Measurements from ENCODE around the gene ABCB4.

DNA sequence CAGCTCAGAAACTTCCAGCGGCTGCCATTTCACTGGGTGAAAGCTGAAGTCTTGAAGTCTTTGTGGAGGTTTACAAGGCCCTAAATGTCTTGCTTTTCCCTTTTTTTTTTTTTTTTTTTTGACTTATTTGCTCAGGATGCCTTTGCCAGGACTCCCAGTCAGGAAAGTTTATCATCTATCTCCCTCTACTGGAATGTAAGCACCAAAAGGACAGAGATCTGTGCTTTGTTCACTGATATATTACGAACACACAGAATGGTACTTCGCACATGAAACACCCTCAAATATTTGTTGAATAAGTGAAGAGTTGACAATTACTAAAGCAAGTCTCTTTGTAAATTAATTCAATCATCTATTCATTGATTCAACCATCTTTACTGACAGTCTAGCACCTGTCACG lies 23.2 kb downstream of the ABCB4 start:
- TF ChIP-seq POLR2A (IDR thresholded peaks at IDR 0.05): no peak
- no peak for TF ChIP-seq POLR2AphosphoS5 (IDR thresholded peaks at IDR 0.05)

Measured in breast epithelium (tissue), 3 donors.